ENCODE measurements around the gene PARN.

- no peak for TF ChIP-seq CTCF (IDR thresholded peaks at IDR 0.05)
- TF ChIP-seq POLR2A (IDR thresholded peaks at IDR 0.05): no peak
Observed at GRCh38 chr16:14415291-14415690, 214.8 kb downstream of the PARN start.
